Measurements from ENCODE around the gene HESX1.

GRCh38 chr3:57176045-57176444 lies 23.7 kb downstream of the HESX1 start:
- TF ChIP-seq EZH2phosphoT487 (IDR thresholded peaks at IDR 0.05; ENCODE audit: insufficient read depth, low read depth) = no peak
- no peak for TF ChIP-seq EZH2 (IDR thresholded peaks at IDR 0.05; ENCODE audit: insufficient read depth, poor library complexity, severe bottlenecking)

Measured in GM23248 (cell line).